Lower leg skin (tissue), 3 donors: ENCODE data around the gene PRAMEF15.
"Not testable (repeated sequence)": the region's sequence is repeated elsewhere in the genome, so short reads cannot be mapped to it uniquely, and the experiment has no call there.

Source experiments
- CTCF ChIP-seq, 3 donors: fragments of 450-650 bp; IDR thresholded peaks; one replicate each; pipeline ENCODE4 v1.5.1; 2016; ENCODE audit warnings: antibody characterized with exemption in 3 of 3, mild to moderate bottlenecking in 3 of 3, moderate library complexity in 2 of 3
- POLR2A ChIP-seq, 2 donors: fragments of 450-650 bp; IDR thresholded peaks; one replicate each; pipeline ENCODE4 v1.6.1; 2016 to 2017; ENCODE audit warnings: antibody characterized with exemption in 2 of 2, mild to moderate bottlenecking in 1 of 2, moderate library complexity in 1 of 2

DNA sequence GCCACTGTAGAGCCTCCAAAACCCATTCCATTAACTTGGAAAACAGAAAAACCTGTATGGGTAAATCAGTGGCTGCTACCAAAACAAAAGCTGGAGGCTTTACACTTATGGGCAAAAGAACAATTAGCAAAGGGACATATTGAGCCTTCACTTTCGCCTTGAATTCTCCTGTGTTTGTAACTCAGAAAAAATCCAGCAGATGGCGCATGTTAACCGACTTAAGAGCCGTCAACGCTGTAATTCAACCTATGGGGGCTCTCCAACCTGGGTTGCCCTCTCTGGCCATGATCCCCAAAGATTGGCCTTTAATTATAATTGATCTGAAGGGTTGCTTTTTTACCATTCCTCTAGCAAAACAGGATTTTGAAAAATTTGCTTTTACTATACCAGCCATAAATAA, 41.4 kb downstream of the PRAMEF15 start:
- not testable (repeated sequence) for TF ChIP-seq CTCF, POLR2A (IDR thresholded peaks at IDR 0.05)
